Pancreas (tissue), 10 donors: ENCODE results near the gene SLC66A3. TPM values are rescaled to one million over a fixed set of nuclear protein-coding genes. Genes with fewer than 3 reads are reported as not detected.
A peak's percentile ranks its signal among the peaks of the same experiment; 100 is the strongest.

Source experiments
- ATAC-seq, 4 donors: fragments of 200-7000 bp; cut with Tn5 transposase; one replicate each; pipeline versions ENCODE4 v1.8.0 to v1.9.1; 2020; ENCODE audit warnings: mild to moderate bottlenecking in 4 of 4, moderate library complexity in 4 of 4
- DNase-seq, 6 donors: peaks; one replicate each; pipeline ENCODE4 v3.0.0-alpha.2; 2020
- FAIRE-seq: peaks from 2 replicates; lab custom pipeline; 2012; peaks lifted over from hg19 to GRCh38; lab: Jason Lieb, UNC
- H3K27ac ChIP-seq, 4 donors: fragments of 200-600 bp; sonication (generic); 1 replicate in 3 of 4; 2 replicates in 1 of 4; pipeline versions ENCODE4 v1.5.0 to v1.8.0; 2020
- H3K27me3 ChIP-seq, 4 donors: fragments of 200-600 bp; one replicate each; pipeline ENCODE4 v1.8.0; 2021
- H3K36me3 ChIP-seq, 3 donors: fragments of 200-600 bp; sonication (generic) in 1 of 3; one replicate each; pipeline versions ENCODE4 v1.5.0 to v1.8.0; 2020 to 2021
- H3K4me1 ChIP-seq, 3 donors: fragments of 200-600 bp; one replicate each; pipeline ENCODE4 v1.8.0; 2021
- H3K4me3 ChIP-seq, 4 donors: fragments of 200-600 bp; sonication (generic) in 2 of 4; one replicate each; pipeline versions ENCODE4 v1.5.0 to v1.8.0; 2020 to 2021
- H3K9me3 ChIP-seq, 4 donors: fragments of 200-600 bp; one replicate each; pipeline ENCODE4 v1.8.0; 2021
- WGBS, 2 donors: extraction: QIAGEN DNeasy Blood & Tissue Kit; methylation state at CpG; one replicate each; pipeline ENCODE4 v1.1.7; 2013; 5-methylcytosine and 5-hydroxymethylcytosine counted together
- intact Hi-C, 3 donors: fragments of 100-400 bp; cut with DNase I; formaldehyde crosslinking; loops; one replicate each; pipeline versions ENCODE4 v1.11.1 to v1.14.2; 2022
- polyA plus RNA-seq, 2 donors: library from polyadenylated mRNA; stranded (reverse); fragments of 200-250 nt; gene quantifications; one replicate each; pipeline ENCODE4 v1.2.3, GENCODE V29; 2013
- total RNA-seq, 6 donors: library from RNA; stranded (reverse); fragmentation: NEBNext Ultra II Directional in 4 of 6; extraction: Animal tissue kit (Norgen Biotek cat#: 25700) in 4 of 6; gene quantifications; one replicate each; pipeline versions ENCODE4 v1.2.1 to v1.2.4, GENCODE V29; 2021 to 2023
- TF ChIP-seq, protein P1 (sequence below), 4 donors: fragments of 200-600 bp; sonication (generic) in 3 of 4; IDR thresholded peaks; one replicate each; pipeline versions ENCODE4 v1.5.0 to v1.8.0; 2021; ENCODE audit warnings: antibody characterized with exemption in 4 of 4
- donor health status: healthy with polysubstance abuse.
- donor health status: DM: no; HTN: no; CAD: no; lungs with moderate emphysema.
- donor health status: DM: no; HTN: no; CAD: no.
- donor health status: control.
- donor health status: control.
- donor health status: Bipolar disorder and iron deficiency.
- donor health status: DM: yes; HTN: yes; CAD: no.
- donor health status: DM: no; HTN: no; CAD: no.
- donor health status: DM: no; HTN: no; CAD: no.
- donor health status: DM: yes; HTN: yes; CAD: no.

The SLC66A3 gene
- total RNA-seq (10 to 100 TPM; 13.7 to 26.5 (median 18.5) TPM), polyA plus RNA-seq (10 to 100 TPM; 11.1 to 19.2 TPM)

DNA sequence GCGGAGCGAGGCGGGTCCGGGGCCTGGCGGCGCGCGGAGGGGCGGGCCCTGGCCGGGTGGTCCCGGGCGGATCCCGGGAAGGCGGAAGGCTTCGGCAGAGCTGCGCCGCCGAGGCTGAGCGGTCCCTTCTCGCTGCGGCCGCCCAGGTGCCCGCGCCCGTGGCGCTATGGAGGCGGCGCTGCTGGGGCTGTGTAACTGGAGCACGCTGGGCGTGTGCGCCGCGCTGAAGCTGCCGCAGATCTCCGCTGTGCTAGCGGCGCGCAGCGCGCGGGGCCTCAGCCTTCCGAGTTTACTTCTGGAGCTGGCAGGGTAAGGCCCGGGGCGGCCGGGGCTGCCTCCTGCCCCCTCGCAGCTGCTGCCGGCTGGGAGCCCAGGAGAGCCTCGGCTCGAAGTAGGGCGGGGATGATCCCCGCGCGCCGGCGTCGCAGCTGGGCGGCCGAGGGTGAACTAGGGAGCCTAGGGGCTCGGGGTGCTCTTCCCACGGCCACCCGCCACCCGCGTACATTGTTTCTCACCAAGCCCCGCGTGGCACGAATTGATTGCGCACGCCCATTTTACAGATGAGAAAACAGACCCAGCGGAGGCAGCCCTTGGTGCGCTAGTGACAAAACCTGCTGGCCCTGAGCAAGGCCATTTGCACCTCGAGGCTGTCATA is at the start of gene SLC66A3:
Gene SLC66A3, plus strand, starts transcription at position 87 of the 655 bp plus-strand sequence. Its CDS starts 80 bp downstream, at position 167.
- peak; percentile 78 to 90 (median 85) for ATAC-seq
- intact Hi-C loops = no loop called here
- DNase-seq = peak in 3 of 6 donors; percentile 87 to 96 (median 95)
- Histone ChIP-seq H3K4me3 (peak within 1 kb of the TSS; percentile 60 to 79 (median 75)), H3K4me1 (peaks cover 4 to 27% (median 14%) of the 10 kb centered on the region in 3 donors), H3K27ac (peak within 1 kb of the TSS; percentile 91 to 96 (median 92)), H3K27me3 (no peaks in the 10 kb centered on the region), H3K36me3 (no peaks in the 10 kb centered on the region), H3K9me3 (no peaks in the 10 kb centered on the region)
- 2% methylated on average over 40 to 71 of the region's 71 CpGs for WGBS, 2 donors
- TF ChIP-seq, protein P1, sequence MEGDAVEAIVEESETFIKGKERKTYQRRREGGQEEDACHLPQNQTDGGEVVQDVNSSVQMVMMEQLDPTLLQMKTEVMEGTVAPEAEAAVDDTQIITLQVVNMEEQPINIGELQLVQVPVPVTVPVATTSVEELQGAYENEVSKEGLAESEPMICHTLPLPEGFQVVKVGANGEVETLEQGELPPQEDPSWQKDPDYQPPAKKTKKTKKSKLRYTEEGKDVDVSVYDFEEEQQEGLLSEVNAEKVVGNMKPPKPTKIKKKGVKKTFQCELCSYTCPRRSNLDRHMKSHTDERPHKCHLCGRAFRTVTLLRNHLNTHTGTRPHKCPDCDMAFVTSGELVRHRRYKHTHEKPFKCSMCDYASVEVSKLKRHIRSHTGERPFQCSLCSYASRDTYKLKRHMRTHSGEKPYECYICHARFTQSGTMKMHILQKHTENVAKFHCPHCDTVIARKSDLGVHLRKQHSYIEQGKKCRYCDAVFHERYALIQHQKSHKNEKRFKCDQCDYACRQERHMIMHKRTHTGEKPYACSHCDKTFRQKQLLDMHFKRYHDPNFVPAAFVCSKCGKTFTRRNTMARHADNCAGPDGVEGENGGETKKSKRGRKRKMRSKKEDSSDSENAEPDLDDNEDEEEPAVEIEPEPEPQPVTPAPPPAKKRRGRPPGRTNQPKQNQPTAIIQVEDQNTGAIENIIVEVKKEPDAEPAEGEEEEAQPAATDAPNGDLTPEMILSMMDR (IDR thresholded peaks at IDR 0.05) = no peak
- FAIRE-seq = no peak

- no peak overlapping the region for H3K27ac ChIP-seq
- H3K27me3 ChIP-seq = no peaks in the 10 kb centered on the region
- H3K9me3 ChIP-seq = no peaks in the 10 kb centered on the region
- WGBS, 2 donors = 94 to 99% methylated on average over 2 of the region's 2 CpGs
- no peaks in the 10 kb centered on the region for H3K36me3 ChIP-seq
- no peak for ATAC-seq
- no peak for FAIRE-seq
- no peak for DNase-seq
- H3K4me3 ChIP-seq = no peak overlapping the region
- H3K4me1 ChIP-seq = no peaks in the 10 kb centered on the region
- intact Hi-C loops = no loop called here
- TF ChIP-seq, protein P1 (IDR thresholded peaks at IDR 0.05) = no peak
Observed at GRCh38 chr2:11109002-11109401, 46.3 kb upstream of the SLC66A3 start.

GRCh38 chr2:11112870-11113428 is 42.3 kb upstream of the SLC66A3 start:
- no peaks in the 10 kb centered on the region for H3K4me1 ChIP-seq
- FAIRE-seq = no peak
- TF ChIP-seq, protein P1 (IDR thresholded peaks at IDR 0.05) = no peak
- H3K4me3 ChIP-seq = no peak overlapping the region
- no peaks in the 10 kb centered on the region for H3K27me3 ChIP-seq
- no peak for ATAC-seq
- intact Hi-C loops = no loop called here
- no peaks in the 10 kb centered on the region for H3K36me3 ChIP-seq
- H3K9me3 ChIP-seq = no peaks in the 10 kb centered on the region
- no peak overlapping the region for H3K27ac ChIP-seq
- no peak for DNase-seq
- 88 to 92% methylated on average over 9 of the region's 9 CpGs for WGBS, 2 donors

DNA sequence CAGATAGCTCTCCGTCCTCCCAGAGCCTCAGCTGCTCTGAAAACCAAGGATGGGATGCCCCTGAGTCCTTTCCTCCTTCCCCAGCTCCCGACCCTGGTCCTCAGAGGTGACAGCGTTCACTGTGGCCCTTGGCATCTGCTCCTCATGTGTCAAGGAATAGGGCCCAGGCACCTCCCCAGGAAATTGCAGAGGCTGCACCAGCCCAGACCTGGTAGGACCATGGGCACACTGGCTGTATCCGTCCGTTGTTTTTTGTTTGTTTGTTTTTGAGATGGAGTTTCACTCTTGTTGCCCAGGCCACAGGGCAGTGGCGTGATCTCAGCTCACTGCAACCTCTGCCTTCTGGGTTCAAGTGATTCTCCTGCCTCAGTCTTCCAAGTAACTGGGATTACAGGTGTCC is 37.5 kb upstream of the SLC66A3 start:
- TF ChIP-seq, protein P1 (IDR thresholded peaks at IDR 0.05) = no peak
- 86 to 95% methylated on average over 6 of the region's 6 CpGs for WGBS, 2 donors
- H3K4me1 ChIP-seq = no peaks in the 10 kb centered on the region
- H3K4me3 ChIP-seq = no peak overlapping the region
- intact Hi-C loops = no loop called here
- no peaks in the 10 kb centered on the region for H3K27me3 ChIP-seq
- FAIRE-seq (no peak), DNase-seq (no peak), ATAC-seq (no peak)
- H3K9me3 ChIP-seq = no peaks in the 10 kb centered on the region
- no peak overlapping the region for H3K27ac ChIP-seq
- no peaks in the 10 kb centered on the region for H3K36me3 ChIP-seq

DNA sequence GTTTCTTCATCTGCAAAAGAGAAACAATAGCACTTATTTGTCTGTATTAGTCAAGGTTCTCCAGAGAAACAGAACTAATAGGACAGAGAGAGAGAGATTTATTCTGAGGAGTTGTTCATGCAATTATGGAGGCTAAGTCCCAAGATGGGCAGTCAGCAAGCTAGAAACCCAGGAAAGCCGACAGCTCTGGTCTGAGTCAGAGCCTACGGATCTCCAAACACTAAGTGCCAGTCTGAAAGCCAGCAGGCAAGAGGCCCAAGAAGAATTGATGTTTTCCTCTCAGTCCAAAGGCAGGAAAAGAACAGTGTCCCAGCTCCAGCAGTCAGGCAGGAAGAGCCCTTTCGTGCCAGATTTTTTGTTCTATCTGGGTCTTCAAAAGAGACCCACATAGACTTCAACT is 36.5 kb upstream of the SLC66A3 start:
- Histone ChIP-seq H3K27ac (no peak overlapping the region), H3K4me3 (no peak overlapping the region), H3K36me3 (no peaks in the 10 kb centered on the region), H3K27me3 (no peaks in the 10 kb centered on the region), H3K4me1 (no peaks in the 10 kb centered on the region), H3K9me3 (no peaks in the 10 kb centered on the region)
- ATAC-seq (no peak), DNase-seq (no peak), FAIRE-seq (no peak)
- 87 to 95% methylated on average over 3 of the region's 3 CpGs for WGBS, 2 donors
- intact Hi-C loops = no loop called here
- TF ChIP-seq, protein P1 (IDR thresholded peaks at IDR 0.05) = no peak
